PFSK-1 (cell line): ENCODE measurements around the gene SH3RF1.

ENCODE experiments used
- FOXP2 ChIP-seq: optimal IDR thresholded peaks from 2 replicates; pipeline ENCODE3; 2011; ENCODE audit warnings: borderline replicate concordance, control low read depth, inconsistent platforms; ENCODE audit not compliant: insufficient read depth; ENCODE audit errors: extremely low read length, extremely low read depth
- POLR2AphosphoS5 ChIP-seq: IDR thresholded peaks from 2 replicates; pipeline ENCODE4 v1.6.1; 2012; ENCODE audit warnings: low read depth, mild to moderate bottlenecking, control low read depth, low read length, moderate library complexity
- SIN3A ChIP-seq: IDR thresholded peaks from 2 replicates; pipeline ENCODE4 v1.6.1; 2012; ENCODE audit warnings: mild to moderate bottlenecking, low read length, moderate library complexity, borderline replicate concordance; ENCODE audit not compliant: insufficient read depth
- TAF1 ChIP-seq: IDR thresholded peaks from 2 replicates; pipeline ENCODE4 v1.6.1; 2012; ENCODE audit warnings: low read length, control low read depth, borderline replicate concordance; ENCODE audit not compliant: insufficient read depth
- TF ChIP-seq, protein P1 (sequence below), 2 experiments: IDR thresholded peaks; 2 replicates each; pipeline versions ENCODE4 v1.6.1 to v1.8.0; 2011 to 2012; ENCODE audit warnings: low read depth in 2 of 2, low read length in 2 of 2, control low read depth in 1 of 2, inconsistent platforms in 1 of 2, mild to moderate bottlenecking in 1 of 2, moderate library complexity in 1 of 2; ENCODE audit not compliant: insufficient read depth in 1 of 2

Gene SH3RF1

DNA sequence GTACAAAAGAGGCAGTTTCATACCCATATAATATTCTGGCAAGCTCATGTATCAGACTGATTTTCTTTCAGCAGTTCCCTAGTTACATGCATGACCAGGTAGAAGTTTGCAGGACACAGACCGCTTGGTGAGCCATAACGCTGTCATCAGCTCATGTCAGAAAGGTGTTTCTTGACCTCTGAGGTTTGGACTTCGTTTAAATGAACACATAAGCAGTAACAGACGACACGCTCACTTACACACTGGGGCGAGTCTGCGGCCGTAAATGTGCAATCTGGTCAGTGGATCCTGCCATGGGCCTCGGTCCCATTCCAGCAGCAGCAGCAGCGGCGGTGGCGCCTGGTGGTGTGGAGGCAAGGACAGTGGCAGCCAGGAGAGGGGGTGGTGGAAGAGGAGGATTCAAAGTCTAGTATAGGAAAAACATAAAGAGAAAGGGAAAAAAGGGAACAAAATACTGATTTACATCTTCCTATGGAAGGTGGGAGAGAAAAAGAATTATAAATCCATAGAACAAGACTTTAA lies 148.8 kb downstream of the SH3RF1 start:
- TF ChIP-seq SIN3A (no peak), POLR2AphosphoS5 (no peak), FOXP2 (no peak), TAF1 (no peak)
- TF ChIP-seq, protein P1, sequence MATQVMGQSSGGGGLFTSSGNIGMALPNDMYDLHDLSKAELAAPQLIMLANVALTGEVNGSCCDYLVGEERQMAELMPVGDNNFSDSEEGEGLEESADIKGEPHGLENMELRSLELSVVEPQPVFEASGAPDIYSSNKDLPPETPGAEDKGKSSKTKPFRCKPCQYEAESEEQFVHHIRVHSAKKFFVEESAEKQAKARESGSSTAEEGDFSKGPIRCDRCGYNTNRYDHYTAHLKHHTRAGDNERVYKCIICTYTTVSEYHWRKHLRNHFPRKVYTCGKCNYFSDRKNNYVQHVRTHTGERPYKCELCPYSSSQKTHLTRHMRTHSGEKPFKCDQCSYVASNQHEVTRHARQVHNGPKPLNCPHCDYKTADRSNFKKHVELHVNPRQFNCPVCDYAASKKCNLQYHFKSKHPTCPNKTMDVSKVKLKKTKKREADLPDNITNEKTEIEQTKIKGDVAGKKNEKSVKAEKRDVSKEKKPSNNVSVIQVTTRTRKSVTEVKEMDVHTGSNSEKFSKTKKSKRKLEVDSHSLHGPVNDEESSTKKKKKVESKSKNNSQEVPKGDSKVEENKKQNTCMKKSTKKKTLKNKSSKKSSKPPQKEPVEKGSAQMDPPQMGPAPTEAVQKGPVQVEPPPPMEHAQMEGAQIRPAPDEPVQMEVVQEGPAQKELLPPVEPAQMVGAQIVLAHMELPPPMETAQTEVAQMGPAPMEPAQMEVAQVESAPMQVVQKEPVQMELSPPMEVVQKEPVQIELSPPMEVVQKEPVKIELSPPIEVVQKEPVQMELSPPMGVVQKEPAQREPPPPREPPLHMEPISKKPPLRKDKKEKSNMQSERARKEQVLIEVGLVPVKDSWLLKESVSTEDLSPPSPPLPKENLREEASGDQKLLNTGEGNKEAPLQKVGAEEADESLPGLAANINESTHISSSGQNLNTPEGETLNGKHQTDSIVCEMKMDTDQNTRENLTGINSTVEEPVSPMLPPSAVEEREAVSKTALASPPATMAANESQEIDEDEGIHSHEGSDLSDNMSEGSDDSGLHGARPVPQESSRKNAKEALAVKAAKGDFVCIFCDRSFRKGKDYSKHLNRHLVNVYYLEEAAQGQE (IDR thresholded peaks at IDR 0.05; ENCODE audit: insufficient read depth in 1 of 2, low read depth in 2 of 2, low read length in 2 of 2) = no peak

DNA sequence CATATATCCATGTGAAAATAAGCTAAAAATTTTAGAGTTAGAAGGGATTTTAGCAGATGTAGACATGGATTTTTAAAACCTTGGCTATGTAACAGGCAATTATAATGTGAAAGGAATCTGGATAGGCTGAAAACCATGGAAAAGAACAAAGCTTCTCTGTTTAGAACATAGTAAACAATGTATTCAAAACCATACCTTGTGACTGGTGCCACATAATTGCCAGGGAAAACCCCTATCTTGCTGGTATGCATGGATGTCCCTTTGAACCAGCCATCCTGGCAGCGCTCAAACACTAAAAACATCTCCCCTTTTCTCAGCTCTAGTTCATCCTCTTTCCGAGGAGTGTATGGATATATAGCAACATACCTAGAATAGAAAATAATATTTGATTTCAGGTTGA lies 150.1 kb downstream of the SH3RF1 start:
- TF ChIP-seq, protein P1 (IDR thresholded peaks at IDR 0.05; ENCODE audit: insufficient read depth in 1 of 2, low read depth in 2 of 2, low read length in 2 of 2) = no peak
- no peak for TF ChIP-seq TAF1
- TF ChIP-seq SIN3A = no peak
- no peak for TF ChIP-seq FOXP2
- no peak for TF ChIP-seq POLR2AphosphoS5

DNA sequence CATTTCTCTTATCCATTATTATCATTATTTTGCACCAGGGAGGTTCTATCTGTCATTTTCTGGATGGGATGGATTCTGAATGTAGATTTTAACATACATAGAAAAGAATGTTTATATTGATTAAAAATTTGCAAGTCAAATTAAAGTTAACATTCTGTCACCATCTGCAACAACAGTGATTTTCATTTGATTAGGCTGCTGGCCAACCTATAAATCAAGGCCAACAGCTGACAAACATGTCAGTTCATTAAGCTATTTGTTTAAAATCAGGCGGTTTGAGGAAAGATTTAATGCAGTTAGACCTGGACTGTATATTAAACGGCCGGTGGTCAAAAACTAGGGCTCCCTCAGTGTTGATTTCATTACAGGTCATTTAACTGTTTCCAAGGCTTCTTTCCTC lies 151.2 kb downstream of the SH3RF1 start:
- TF ChIP-seq SIN3A = no peak
- no peak for TF ChIP-seq TAF1
- TF ChIP-seq FOXP2 = no peak
- TF ChIP-seq POLR2AphosphoS5 = no peak
- TF ChIP-seq, protein P1 (IDR thresholded peaks at IDR 0.05; ENCODE audit: insufficient read depth in 1 of 2, low read depth in 2 of 2, low read length in 2 of 2) = no peak

DNA sequence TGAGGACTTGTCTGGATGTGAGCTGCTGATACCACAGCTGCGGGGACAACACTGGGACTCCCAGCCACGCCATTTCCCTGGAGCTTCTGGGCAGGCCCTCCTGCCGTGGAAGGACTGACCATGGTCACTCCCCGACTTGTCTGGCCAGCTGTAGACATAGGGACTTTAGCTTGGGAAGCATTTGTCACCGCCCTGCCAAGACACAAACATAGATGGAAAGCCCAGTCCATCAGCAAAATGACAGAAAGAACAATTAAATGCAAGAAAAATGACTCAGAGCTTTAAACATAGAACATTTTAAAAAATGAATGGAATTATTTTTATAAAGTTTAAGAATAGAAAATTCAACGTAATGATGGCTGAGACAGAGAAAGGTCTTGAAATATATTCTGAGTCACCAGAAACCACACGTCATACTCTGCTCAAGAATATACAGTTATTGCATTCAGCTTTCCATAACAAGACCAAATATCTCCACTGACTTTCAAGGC lies 153.1 kb downstream of the SH3RF1 start:
- TF ChIP-seq SIN3A (no peak), POLR2AphosphoS5 (no peak), FOXP2 (no peak), TAF1 (no peak)
- TF ChIP-seq, protein P1 (IDR thresholded peaks at IDR 0.05; ENCODE audit: insufficient read depth in 1 of 2, low read depth in 2 of 2, low read length in 2 of 2) = no peak

DNA sequence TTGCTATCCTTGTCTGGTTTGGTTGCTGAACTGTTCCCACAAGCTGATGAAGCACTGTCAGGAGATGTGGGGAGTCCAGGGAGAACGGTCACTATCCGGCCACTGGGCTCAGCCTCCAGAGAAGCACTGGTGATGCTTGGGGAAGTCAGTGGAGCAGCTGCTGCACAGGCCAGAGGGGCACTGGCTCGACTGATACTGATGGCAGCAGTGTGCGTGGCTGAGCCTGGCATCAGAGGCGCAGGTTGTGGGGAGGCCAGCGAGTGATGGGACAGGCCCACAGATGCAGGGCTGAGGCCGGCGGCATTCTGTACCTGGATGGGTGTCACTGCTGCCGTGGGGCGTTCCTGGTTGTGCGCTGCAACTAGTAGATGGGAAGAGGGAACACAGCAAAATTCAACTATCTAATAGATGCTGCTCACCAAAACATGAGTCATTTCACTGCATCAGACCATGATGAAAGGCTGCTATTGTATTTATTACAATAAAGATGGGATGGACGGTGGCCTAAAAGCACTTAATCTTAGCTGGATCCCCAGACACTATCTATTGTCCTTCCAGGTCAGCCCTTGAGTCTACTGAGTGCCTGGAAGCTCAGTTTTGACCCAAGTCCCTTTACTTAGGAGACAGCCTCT lies 154.4 kb downstream of the SH3RF1 start:
- TF ChIP-seq TAF1 (no peak), FOXP2 (no peak), SIN3A (no peak), POLR2AphosphoS5 (no peak)
- TF ChIP-seq, protein P1 (IDR thresholded peaks at IDR 0.05; ENCODE audit: insufficient read depth in 1 of 2, low read depth in 2 of 2, low read length in 2 of 2) = no peak
